Pulmonary artery endothelial cell (primary cell): ENCODE measurements around the gene LCNL1. TPM values are rescaled to one million over a fixed set of nuclear protein-coding genes. Genes with fewer than 3 reads are reported as not detected.

ENCODE experiments used
- DNase-seq: peaks from one replicate; pipeline ENCODE4 v3.0.0-alpha.2; 2011; ENCODE audit warnings: low read depth, low spot score
- total RNA-seq: library from RNA; depleted of rRNA; stranded (reverse); fragments of >200 nt; gene quantifications from 2 replicates; pipeline ENCODE4 v1.2.3, GENCODE V29; 2014

LCNL1 gene
- total RNA-seq, 1 donor from 2014 or later = not detected

GRCh38 chr9:136973618-136974617 lies 8.9 kb upstream of the LCNL1 start:
- no peak for DNase-seq

- no peak for DNase-seq
Observed at GRCh38 chr9:136974817-136975535, 7.8 kb upstream of the LCNL1 start.

- no peak for DNase-seq
Observed at GRCh38 chr9:136975644-136976043, 7.1 kb upstream of the LCNL1 start.

- DNase-seq = no peak
Observed at GRCh38 chr9:136977223-136977622, 5.6 kb upstream of the LCNL1 start, which contains the start of gene PTGDS. TSS of gene PTGDS (plus strand) at chr9:136977504. CDS start at chr9:136977579, 75 bp downstream.

- DNase-seq = no peak
Observed at GRCh38 chr9:136977649-136978072, 5.1 kb upstream of the LCNL1 start.

- no peak for DNase-seq
Observed at GRCh38 chr9:136978073-136978864, 4.5 kb upstream of the LCNL1 start.

- no peak for DNase-seq
Observed at GRCh38 chr9:136978865-136979544, 3.8 kb upstream of the LCNL1 start.

GRCh38 chr9:136979769-136980587 lies 2.8 kb upstream of the LCNL1 start:
- no peak for DNase-seq

GRCh38 chr9:136980669-136981478 lies 1.9 kb upstream of the LCNL1 start:
- no peak for DNase-seq

- no peak for DNase-seq
Observed at GRCh38 chr9:136981588-136982231, 1.1 kb upstream of the LCNL1 start.

GRCh38 chr9:136983167-136983566 lies 374 bp downstream of the LCNL1 start:
- no peak for DNase-seq

GRCh38 chr9:136983656-136984314 lies 992 bp downstream of the LCNL1 start:
- DNase-seq = no peak

- no peak for DNase-seq
Observed at GRCh38 chr9:136984464-136985026, 1.8 kb downstream of the LCNL1 start.

- no peak for DNase-seq
Observed at GRCh38 chr9:136985027-136985602, 2.3 kb downstream of the LCNL1 start.

GRCh38 chr9:136985853-136986252 lies 3.1 kb downstream of the LCNL1 start:
- DNase-seq = no peak

GRCh38 chr9:136988872-136989271 lies 6.1 kb downstream of the LCNL1 start:
- DNase-seq = no peak

- no peak for DNase-seq
Observed at GRCh38 chr9:136990242-136990911, 7.6 kb downstream of the LCNL1 start.
